G401.6 (cell line): ENCODE data around the gene OR52E1.

Source experiments
- FAIRE-seq: peaks from 2 replicates; lab custom pipeline; 2012; peaks lifted over from hg19 to GRCh38; lab: Jason Lieb, UNC

The OR52E1 gene

DNA sequence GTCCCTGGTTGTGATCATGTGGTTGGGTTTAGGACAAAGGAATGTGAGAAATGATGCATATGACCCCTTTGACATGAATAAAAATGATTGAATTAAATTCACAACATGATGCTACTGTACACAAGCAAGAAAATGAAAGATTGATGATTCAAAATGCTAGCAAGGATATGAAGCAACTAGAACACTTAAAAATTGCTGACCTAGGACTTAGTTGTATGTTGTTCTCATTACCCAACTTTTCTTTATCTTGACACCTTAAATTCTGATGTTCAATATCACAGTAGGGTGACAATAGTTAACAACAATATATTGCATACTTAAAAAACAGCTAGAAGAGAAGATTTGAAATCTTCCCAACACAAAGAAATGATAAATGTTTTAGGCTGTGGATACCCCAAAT, 48.2 kb downstream of the OR52E1 start:
- no peak for FAIRE-seq

DNA sequence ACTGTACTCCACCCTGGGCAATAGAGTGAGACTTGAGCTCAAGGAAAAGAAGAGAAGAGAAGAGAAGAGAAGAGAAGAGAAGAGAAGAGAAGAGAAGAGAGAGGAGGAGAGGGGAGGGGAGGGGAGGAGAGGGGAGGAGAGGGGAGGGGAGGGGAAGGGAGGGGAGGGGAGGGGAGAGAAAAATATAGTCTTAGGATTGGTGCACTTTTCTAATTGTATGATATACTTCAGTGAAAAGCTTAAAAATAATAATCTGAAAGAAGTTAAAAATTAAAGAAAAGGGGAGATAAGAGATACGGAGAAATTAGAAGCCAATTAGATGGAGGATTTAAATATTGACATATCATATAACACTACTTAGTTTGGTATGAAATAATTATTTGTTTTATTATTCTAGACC, 49.5 kb downstream of the OR52E1 start:
- FAIRE-seq, result no peak
